GM19328 (cell line): ENCODE data around the gene GCDH.
"Not testable (repeated sequence)": the region's sequence is repeated elsewhere in the genome, so short reads cannot be mapped to it uniquely, and the experiment has no call there.

Experiments
- ATAC-seq: cut with Tn5 transposase; IDR thresholded peaks from one replicate; pipeline ENCODE4 v1.9.1; 2021; ENCODE audit warnings: mild to moderate bottlenecking, moderate library complexity; ENCODE audit not compliant: unreplicated experiment

The GCDH gene

GRCh38 chr19:12899891-12900518, 9.0 kb downstream of the GCDH start:
- no peak for ATAC-seq

- ATAC-seq: no peak
These were observed 16.2 kb downstream of the GCDH start for GRCh38 chr19:12907166-12907565.

DNA sequence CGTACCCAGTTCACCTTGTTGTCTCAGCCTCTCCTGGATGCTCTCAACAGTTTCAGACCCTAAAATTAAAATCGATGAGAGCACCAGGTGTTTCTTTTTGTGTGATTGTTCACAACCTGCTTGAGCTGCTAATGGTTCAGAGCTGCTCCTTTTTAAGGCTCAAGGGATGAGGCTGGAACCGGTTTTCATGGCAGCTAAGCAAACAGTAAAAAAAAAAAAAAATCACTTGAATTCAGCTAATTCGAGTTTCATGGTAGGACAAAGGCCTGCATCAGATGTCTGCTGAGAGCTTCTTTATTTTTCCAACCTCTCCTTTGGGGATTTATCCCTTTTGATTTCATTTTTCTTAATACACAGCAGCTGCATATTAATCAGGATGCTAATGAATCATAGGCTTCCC, 21.6 kb downstream of the GCDH start:
- ATAC-seq: no peak

DNA sequence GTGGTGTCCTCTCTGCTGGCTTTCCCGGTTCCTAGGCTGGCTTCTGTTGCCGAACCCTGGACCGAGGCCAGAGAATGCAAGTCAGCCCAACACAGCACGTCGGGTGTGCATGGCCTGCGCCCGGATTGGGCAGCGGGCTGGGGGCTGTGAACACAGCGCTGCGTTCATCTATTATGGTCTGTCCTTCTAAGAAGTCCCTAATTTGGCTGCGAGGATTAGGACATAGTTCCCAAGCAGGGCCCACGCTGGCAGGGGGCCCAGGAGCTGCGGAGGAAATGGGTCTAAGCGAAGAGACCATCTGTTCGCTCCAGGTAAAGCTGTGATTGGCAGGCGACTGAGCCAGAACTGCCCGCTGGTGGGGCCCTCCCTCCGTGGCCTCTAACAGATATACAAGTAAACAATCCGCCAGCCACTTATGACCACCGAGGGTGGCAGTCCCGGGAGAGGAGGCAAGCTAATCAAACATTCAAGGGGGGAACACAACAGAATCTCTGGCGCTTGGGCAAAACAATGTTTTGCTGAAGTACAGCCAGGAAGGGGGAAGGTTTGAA, 22.1 kb downstream of the GCDH start:
- ATAC-seq: no peak

DNA sequence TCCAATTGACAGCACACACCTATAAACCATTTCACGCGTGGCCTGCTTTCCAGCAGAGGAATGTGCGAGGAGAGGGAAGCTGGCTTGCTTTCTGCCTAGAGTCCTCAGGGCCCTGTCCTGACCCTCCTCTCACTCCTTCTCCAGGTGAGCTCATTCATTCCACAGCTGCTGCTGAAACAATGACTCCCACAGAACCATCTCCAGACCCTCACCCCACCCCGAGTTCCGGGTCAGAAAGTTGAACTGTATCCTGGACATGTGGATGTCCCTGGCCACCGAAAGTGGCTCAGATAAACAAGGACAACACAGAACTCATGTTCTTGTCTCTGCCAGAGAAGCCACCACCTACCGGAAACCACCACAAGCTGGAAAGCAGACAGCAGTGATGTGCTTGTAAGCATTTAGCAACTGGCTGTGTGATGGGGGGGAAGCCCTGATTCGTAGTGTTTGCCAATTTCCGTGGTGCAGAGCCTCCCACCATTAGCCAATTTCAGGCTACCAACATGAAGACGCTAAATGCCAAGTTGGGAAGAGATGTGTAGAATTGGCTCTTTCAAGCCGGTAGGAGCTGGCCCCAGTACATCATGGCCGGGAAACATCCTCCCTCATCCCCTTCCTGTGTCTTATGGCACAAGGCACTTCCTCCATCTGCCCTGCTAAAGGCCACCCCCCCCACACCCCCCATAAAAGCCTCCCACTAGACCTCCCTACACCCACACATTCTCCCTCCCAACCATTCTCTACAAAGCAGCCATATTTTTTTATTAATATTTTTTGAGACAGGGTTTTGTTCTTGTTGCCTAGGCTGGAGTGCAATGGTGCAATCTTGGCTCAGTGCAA, 23.1 kb downstream of the GCDH start:
- ATAC-seq: no peak

GRCh38 chr19:12915860-12916259, 24.9 kb downstream of the GCDH start:
- not testable (repeated sequence) for ATAC-seq

DNA sequence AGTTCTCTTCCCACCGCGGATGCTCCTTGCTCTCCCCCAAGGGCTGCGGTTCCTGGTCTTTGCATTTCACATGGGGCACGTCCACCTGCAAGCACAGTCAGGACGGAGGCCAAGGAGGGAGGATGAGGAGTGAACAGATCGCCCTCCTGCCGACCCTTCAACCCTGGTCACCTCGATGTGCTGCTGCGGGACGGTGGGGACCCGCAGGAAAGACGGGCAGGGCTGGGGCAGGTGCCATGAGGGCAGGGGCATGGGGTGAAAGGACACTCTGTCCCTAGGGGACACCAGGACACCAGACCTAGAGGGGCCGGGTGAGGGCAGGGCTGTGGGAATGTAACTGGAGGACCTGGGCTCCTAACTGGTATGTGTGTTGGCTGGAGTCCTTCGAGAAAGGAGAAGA, 27.3 kb downstream of the GCDH start:
- no peak for ATAC-seq

DNA sequence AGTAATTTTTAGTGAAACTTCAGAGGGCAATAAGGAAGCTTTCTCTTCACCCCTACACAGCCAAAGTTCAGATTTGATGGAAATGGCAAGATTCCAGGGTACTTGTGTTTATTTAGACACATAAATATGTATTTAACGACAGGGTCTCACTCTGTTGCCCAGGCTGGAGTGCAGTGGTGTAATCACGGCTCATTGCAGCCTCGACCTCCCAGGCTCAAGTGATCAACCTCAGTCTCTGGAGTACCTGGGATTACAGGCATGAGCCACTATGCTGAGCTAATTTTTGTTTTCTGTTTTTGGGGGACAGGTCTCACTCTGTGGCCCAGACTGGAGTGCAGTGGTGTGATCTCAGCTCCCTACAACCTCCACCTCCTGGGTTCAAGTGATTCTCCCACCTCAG, 30.1 kb downstream of the GCDH start:
- ATAC-seq: no peak

- no peak for ATAC-seq
These were observed 32.0 kb downstream of the GCDH start for GRCh38 chr19:12922959-12923358.

DNA sequence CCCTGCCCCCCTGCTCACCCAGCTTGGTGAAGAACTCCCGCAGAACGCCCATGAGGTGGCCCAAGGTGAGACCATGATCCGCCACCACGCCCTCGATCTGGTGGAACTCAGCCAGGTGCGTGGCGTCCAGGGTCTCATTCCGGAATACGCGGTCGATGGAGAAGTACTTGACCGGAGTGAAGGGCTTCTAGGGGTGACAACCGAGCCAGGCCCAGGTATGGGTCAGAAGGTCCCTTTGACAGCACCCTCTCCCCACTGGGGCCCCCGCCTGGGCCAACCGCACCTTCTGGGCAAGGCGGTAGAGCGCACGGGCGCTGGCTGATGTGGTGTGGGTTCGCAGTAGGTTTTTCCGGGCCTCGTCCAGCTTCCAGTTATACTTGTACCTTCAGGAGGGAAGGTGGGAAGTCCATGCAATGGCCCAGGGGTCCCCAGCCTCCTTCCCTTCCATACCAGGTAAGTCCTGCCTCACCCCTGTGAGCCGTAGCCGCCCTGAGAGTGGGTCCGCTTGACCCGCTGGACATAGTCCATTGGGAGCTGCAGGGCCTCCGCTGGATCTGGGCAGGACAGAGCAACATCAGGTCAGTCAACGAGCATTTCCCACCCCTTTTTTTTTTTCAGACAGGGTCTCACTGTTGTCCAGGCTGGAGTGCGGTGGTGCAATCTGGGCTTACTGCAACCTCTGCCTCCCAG, 33.8 kb downstream of the GCDH start:
- no peak for ATAC-seq

GRCh38 chr19:12930002-12930645, 39.2 kb downstream of the GCDH start:
- ATAC-seq: no peak

DNA sequence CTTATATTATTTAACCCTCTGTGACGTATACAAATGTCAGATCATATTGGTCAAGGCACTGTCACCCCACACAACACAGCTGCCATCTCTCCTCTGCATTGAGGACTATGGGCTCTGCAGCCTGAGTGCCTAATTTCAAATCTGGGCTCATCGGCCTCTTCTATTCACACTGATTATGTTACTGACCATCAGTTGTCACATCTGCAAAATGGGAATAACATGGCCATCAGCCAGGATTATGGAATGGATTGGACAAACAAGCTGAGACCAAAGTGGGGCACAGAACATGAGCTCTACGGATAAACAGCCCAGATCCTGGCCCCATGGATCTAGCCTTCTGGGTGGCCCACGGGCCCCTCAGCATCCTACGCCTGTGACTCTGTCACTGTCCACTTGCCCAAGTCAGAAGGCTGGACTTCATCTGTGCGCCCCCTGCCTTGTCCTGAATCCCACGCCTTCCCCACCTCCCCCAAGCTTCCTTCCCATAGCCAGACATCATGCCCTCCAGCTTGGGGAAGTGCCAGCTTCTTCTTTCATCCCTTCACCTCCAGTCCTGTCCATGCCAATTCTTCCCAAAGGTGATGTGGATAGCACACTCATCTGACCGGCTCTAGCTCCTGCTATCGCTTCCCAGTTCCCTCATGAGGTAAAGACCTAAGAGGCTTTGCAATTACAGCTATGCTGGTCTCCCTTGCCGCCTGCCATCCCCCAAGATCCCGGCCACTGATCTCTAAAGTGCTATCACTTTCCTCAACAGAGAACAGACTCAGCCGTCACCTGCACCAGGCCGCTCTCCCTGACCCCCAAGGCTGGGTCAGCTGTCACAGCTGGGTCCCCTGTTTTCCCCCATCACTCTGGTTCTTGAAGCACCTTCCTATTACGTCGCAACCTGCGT, 41.7 kb downstream of the GCDH start:
- no peak for ATAC-seq

DNA sequence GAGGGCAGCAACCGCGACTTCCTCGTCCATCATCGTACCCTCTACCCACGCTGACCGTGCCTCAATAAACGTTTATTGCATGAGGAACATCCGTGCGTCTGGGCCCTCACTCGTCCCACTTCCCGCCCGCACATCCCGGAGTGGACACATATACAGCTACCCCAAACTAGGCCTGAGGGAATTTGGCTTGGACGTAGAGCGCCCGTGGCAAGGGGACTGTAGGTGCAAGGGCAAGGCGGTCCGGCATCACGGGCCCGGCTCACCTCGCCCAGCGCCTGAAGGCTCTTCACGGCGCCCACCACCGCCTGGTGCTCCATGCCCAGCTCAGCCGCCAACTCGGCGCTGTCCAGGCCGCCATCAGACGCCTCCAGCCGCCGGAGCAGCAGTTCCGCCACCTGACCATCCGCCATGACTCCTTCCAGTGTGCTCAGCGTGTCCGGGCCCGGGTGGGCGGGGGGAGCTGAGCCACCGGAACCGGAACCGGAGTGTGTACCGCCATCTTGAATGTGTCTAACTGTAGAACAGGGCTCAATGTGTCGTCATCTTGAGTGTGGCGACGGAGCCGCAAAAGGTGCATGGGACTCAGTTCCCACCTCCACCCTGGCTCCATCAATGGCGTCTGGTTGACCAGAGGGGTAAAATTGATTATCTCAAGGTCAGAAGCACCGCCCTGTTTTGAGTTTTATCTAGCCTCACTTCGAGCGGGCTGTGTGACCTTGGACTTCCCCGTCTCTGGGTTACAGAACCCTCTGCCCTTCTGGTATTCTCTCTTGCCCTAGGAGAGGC, 42.5 kb downstream of the GCDH start, which contains the start of gene FARSA:
Gene FARSA (minus strand): TSS at position 425 of the 786 bp plus-strand sequence. CDS start 15 bp downstream, at position 410.
- ATAC-seq: peak; percentile 41

DNA sequence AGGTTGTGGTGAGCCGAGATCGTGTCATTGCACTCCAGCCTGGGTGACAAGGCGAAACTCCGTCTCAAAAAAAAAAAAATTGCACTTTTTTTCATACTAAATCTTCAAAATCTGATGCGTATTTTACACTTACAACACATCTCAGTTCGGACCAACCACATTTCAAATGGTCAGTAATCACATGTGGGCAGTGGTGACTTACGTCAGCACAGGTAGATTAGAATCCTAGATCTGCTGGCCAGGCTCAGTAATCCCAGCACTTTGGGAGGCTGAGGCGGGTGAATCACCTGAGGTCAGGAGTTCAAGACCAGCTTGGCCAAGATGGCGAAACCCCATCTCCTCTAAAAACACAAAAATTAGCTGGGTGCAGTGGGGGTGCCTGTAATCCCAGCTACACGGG, 44.1 kb downstream of the GCDH start:
- no peak for ATAC-seq

GRCh38 chr19:12936582-12936981, 45.6 kb downstream of the GCDH start:
- no peak for ATAC-seq

DNA sequence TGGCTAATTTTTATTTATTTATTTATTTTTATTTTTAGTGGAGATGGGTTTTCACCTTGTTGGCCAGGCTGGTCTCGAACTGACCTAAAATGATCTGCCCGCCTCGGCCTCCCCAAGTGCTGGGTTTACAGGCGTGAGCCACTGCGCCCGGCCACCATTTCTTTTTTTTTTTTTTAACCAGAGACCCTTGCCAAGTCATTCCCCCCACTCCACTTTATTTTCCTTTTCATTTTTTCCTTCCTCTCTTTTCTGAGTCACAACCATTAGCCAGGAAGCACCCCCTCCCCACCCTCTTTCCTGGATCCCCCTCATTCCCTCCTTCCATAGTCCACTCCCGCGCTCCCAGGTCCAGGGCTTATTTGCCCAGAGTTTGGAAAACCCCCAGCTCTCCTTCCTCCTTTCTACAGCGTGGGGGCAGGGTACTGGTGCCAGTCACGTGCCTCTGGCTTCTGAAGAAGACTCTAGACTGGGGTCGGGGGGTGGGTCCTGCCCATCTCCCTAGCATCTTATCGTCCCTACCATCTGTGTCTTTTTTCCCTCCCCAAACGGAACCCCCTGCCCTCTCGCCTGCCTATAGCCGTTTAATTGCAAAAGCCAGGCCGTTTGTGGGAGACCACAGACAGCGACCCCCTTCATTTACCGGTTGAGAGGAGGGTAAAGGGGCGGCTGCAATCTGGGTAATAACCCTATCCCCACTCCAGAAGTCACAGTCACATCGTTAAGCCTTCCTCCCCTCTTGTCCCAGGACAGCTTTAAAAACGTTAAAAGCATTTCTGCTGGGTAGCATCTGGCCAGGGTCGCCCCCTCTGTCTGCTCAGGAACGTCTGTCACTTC, 46.4 kb downstream of the GCDH start:
- ATAC-seq: no peak

- peak; percentile 86 for ATAC-seq
These were observed 47.2 kb downstream of the GCDH start, which contains the start of gene CALR for GRCh38 chr19:12937927-12938778. Gene CALR (plus strand): TSS chr19:12938609. CDS start chr19:12938680, 71 bp downstream.
